Measurements from ENCODE around the gene RPS6KA5. TPM values are rescaled to one million over a fixed set of nuclear protein-coding genes. Genes with fewer than 3 reads are reported as not detected.

The RPS6KA5 gene
- total RNA-seq, 1 experiment from 2014 or later, result 2.2 TPM

GRCh38 chr14:90991690-90992443, 68.6 kb downstream of the RPS6KA5 start:
- DNase-seq (ENCODE audit: unreplicated experiment), result no peak
- Mint-ChIP-seq H3K27ac (ENCODE audit: low read depth, unreplicated experiment) (no peak overlapping the region), H3K27me3 (ENCODE audit: insufficient read depth, unreplicated experiment) (no peaks in the 10 kb centered on the region), H3K9me3 (ENCODE audit: unreplicated experiment) (no peaks in the 10 kb centered on the region), H3K4me1 (ENCODE audit: insufficient read depth, unreplicated experiment) (no peaks in the 10 kb centered on the region), H3K36me3 (ENCODE audit: insufficient read depth, unreplicated experiment) (no peaks in the 10 kb centered on the region), H3K4me3 (ENCODE audit: unreplicated experiment) (no peak overlapping the region)
- TF ChIP-seq CTCF (IDR thresholded peaks at IDR 0.05; ENCODE audit: unreplicated experiment), result no peak
- BruUV-seq (replicated peaks), result no TSS peak
- intact Hi-C loops (cut with micrococcal nuclease), result no loop called here
- POLR2A ChIA-PET, result no interaction called here
- CTCF ChIA-PET, result no interaction called here

DNA sequence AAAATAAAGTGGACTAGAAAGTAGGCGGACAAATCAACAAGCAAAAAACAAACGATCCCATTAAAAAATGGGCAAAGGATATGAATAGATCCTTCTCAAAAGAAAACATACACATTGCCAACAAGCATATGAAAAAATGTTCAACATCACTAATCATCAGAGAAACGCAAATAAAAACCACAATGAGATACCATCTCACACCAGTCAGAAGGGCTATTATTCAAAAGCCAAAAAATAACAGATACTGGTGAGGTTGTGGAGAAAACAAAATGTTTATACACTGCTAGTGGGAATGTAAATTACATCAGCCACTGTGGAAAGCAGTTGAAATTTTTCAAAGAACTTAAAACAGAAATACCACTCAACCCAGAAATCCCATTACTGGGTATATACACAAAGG, 70.3 kb downstream of the RPS6KA5 start:
- BruUV-seq (replicated peaks), result no TSS peak
- CTCF ChIA-PET, result no interaction called here
- intact Hi-C loops (cut with micrococcal nuclease), result no loop called here
- no peak overlapping the region for H3K4me3 Mint-ChIP-seq (ENCODE audit: unreplicated experiment)
- no peaks in the 10 kb centered on the region for H3K9me3 Mint-ChIP-seq (ENCODE audit: unreplicated experiment)
- TF ChIP-seq CTCF (IDR thresholded peaks at IDR 0.05; ENCODE audit: unreplicated experiment), result no peak
- no peaks in the 10 kb centered on the region for H3K4me1 Mint-ChIP-seq (ENCODE audit: insufficient read depth, unreplicated experiment)
- no peak overlapping the region for H3K27ac Mint-ChIP-seq (ENCODE audit: low read depth, unreplicated experiment)
- no peak for DNase-seq (ENCODE audit: unreplicated experiment)
- H3K27me3 Mint-ChIP-seq (ENCODE audit: insufficient read depth, unreplicated experiment), result no peaks in the 10 kb centered on the region
- no peaks in the 10 kb centered on the region for H3K36me3 Mint-ChIP-seq (ENCODE audit: insufficient read depth, unreplicated experiment)
- POLR2A ChIA-PET, result no interaction called here

- no peak for TF ChIP-seq CTCF (IDR thresholded peaks at IDR 0.05; ENCODE audit: unreplicated experiment)
- Mint-ChIP-seq H3K27ac (ENCODE audit: low read depth, unreplicated experiment) (no peak overlapping the region), H3K9me3 (ENCODE audit: unreplicated experiment) (no peaks in the 10 kb centered on the region), H3K36me3 (ENCODE audit: insufficient read depth, unreplicated experiment) (no peaks in the 10 kb centered on the region), H3K4me1 (ENCODE audit: insufficient read depth, unreplicated experiment) (no peaks in the 10 kb centered on the region), H3K4me3 (ENCODE audit: unreplicated experiment) (no peak overlapping the region), H3K27me3 (ENCODE audit: insufficient read depth, unreplicated experiment) (no peaks in the 10 kb centered on the region)
- POLR2A ChIA-PET, result interaction anchor here (0.7 to 1.0 kb wide), 2 partner anchors 14 to 15 kb away, joined by 3 to 4 read pairs; no protein-coding TSS in a partner anchor
- intact Hi-C loops (cut with micrococcal nuclease), result no loop called here
- no peak for DNase-seq (ENCODE audit: unreplicated experiment)
- CTCF ChIA-PET, result no interaction called here
- no TSS peak for BruUV-seq (replicated peaks)
Observed at GRCh38 chr14:90987140-90987539, 73.3 kb downstream of the RPS6KA5 start.

GRCh38 chr14:90986510-90986909, 73.9 kb downstream of the RPS6KA5 start:
- H3K4me1 Mint-ChIP-seq (ENCODE audit: insufficient read depth, unreplicated experiment), result no peaks in the 10 kb centered on the region
- H3K4me3 Mint-ChIP-seq (ENCODE audit: unreplicated experiment), result no peak overlapping the region
- CTCF ChIA-PET, result interaction anchor here (0.6 kb wide), 2 partner anchors 48 to 238 kb away, joined by 3 to 7 read pairs; no protein-coding TSS in a partner anchor
- H3K27me3 Mint-ChIP-seq (ENCODE audit: insufficient read depth, unreplicated experiment), result no peaks in the 10 kb centered on the region
- no peak for DNase-seq (ENCODE audit: unreplicated experiment)
- intact Hi-C loops (cut with micrococcal nuclease), result no loop called here
- BruUV-seq (replicated peaks), result no TSS peak
- H3K27ac Mint-ChIP-seq (ENCODE audit: low read depth, unreplicated experiment), result no peak overlapping the region
- H3K9me3 Mint-ChIP-seq (ENCODE audit: unreplicated experiment), result no peaks in the 10 kb centered on the region
- no peaks in the 10 kb centered on the region for H3K36me3 Mint-ChIP-seq (ENCODE audit: insufficient read depth, unreplicated experiment)
- TF ChIP-seq CTCF (IDR thresholded peaks at IDR 0.05; ENCODE audit: unreplicated experiment), result no peak
- POLR2A ChIA-PET, result interaction anchor here (1.0 kb wide), 1 partner anchor 14 kb away, joined by 4 read pairs; no protein-coding TSS in a partner anchor

Data from MCF 10A (cell line).